Measurements from ENCODE around the gene ZNF146.

DNA sequence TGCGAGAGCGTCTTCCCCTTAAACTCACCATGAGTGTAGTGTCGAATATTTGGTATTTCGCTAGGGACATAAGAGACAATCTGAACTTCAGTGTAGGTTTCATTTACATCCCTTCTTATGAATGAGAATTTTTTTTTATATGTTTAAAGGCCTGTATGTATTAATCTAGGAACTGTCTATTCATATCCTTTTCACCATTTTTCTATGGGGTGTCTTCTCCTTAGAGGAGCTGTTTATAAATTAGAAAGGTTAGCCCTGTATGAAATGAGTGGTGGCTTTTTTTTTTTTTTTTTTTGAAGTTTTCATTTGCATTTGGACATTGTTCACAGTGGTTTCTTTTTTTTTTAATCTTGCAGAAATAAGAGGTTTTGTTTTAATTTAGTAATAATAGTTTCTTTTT, 7.6 kb downstream of the ZNF146 start:
- TF ChIP-seq EZH2phosphoT487 (IDR thresholded peaks at IDR 0.05; ENCODE audit: insufficient read depth, low read depth), result no peak
- no peak for TF ChIP-seq EZH2 (IDR thresholded peaks at IDR 0.05; ENCODE audit: insufficient read depth, poor library complexity, severe bottlenecking)

Data from GM23248 (cell line).